CD4-positive, CD25-positive, alpha-beta regulatory T cell (primary cell): ENCODE data around the gene TIMM22. TPM values are rescaled to one million over a fixed set of nuclear protein-coding genes. Genes with fewer than 3 reads are reported as not detected.
A peak's percentile ranks its signal among the peaks of the same experiment; 100 is the strongest.

ENCODE experiments used
- ATAC-seq, 2 donors: fragments of 150-1000 bp; cut with Tn5 transposase; one replicate each; pipeline ENCODE4 v1.10.0; 2021; ENCODE audit warnings: low read depth in 2 of 2, moderate number of reproducible peaks in 2 of 2, moderate library complexity in 1 of 2
- DNase-seq, 3 donors: peaks; one replicate each; pipeline versions ENCODE4 v3.0.0 to v3.0.0-alpha.2; 2012 to 2022; ENCODE audit warnings: mixed read lengths in 1 of 3
- H3K27ac ChIP-seq: one replicate; pipeline ENCODE4 v1.7.0; 2013; ENCODE audit warnings: mild to moderate bottlenecking, low read length; ENCODE audit not compliant: insufficient read depth, poor library complexity, severe bottlenecking
- H3K27me3 ChIP-seq: one replicate; pipeline ENCODE4 v1.7.0; 2013; ENCODE audit warnings: low read length; ENCODE audit not compliant: control insufficient read depth, insufficient read depth
- H3K36me3 ChIP-seq: one replicate; pipeline ENCODE4 v1.7.0; 2013; ENCODE audit warnings: mild to moderate bottlenecking, low read length, moderate library complexity; ENCODE audit not compliant: control insufficient read depth, insufficient read depth
- H3K4me1 ChIP-seq: 2 replicates; pipeline ENCODE4 v1.7.0; 2013; ENCODE audit warnings: mild to moderate bottlenecking, low read length; ENCODE audit not compliant: insufficient read depth, control insufficient read depth, poor library complexity, severe bottlenecking
- H3K4me3 ChIP-seq: one replicate; pipeline ENCODE4 v1.7.0; 2013; ENCODE audit warnings: low read depth, mild to moderate bottlenecking, low read length, moderate library complexity
- H3K9me3 ChIP-seq, 2 experiments: 1 replicate in 1 of 2; 2 replicates in 1 of 2; pipeline ENCODE4 v1.7.0; 2013; ENCODE audit warnings: low read length in 2 of 2, mild to moderate bottlenecking in 1 of 2, moderate library complexity in 1 of 2; ENCODE audit not compliant: control insufficient read depth in 2 of 2
- H3K27ac Mint-ChIP-seq, 3 donors: one replicate each; pipeline ENCODE4 v1.8.0; 2020 to 2022; ENCODE audit warnings: mild to moderate bottlenecking in 3 of 3, mixed read lengths in 3 of 3, moderate library complexity in 2 of 3
- H3K27me3 Mint-ChIP-seq: one replicate; pipeline ENCODE4 v1.8.0; 2022; ENCODE audit warnings: mild to moderate bottlenecking, mixed read lengths
- H3K36me3 Mint-ChIP-seq: one replicate; pipeline ENCODE4 v1.8.0; 2020; ENCODE audit warnings: mixed read lengths
- H3K4me1 Mint-ChIP-seq, 4 donors: one replicate each; pipeline ENCODE4 v1.8.0; 2020 to 2022; ENCODE audit warnings: mixed read lengths in 4 of 4, mild to moderate bottlenecking in 1 of 4
- H3K4me3 Mint-ChIP-seq, 4 donors: one replicate each; pipeline ENCODE4 v1.8.0; 2020 to 2022; ENCODE audit warnings: mild to moderate bottlenecking in 4 of 4, mixed read lengths in 4 of 4, moderate library complexity in 3 of 4
- H3K9me3 Mint-ChIP-seq, 7 donors: one replicate each; pipeline ENCODE4 v1.8.0; 2020 to 2022; ENCODE audit warnings: mixed read lengths in 7 of 7, mild to moderate bottlenecking in 3 of 7, moderate library complexity in 2 of 7
- polyA plus RNA-seq, 4 donors: library from polyadenylated mRNA; unstranded; fragments of 300-500 nt; fragmentation: Illumina TruSeq; gene quantifications; one replicate each; pipeline ENCODE4 v1.2.3, GENCODE V29; 2021
- total RNA-seq: library from RNA; stranded (reverse); gene quantifications from one replicate; pipeline ENCODE4 v1.2.3, GENCODE V29; 2022

Gene TIMM22
- total and polyA plus RNA-seq, 5 donors from 2014 or later = 9.2 to 28.4 (median 24.4) TPM

GRCh38 chr17:975371-975915 is 21.5 kb upstream of the TIMM22 start:
- peaks cover 24% of the 10 kb centered on the region for H3K27me3 ChIP-seq
- no peak for DNase-seq
- Mint-ChIP-seq H3K4me1 (peaks cover 2 to 14% (median 7%) of the 10 kb centered on the region in 4 donors), H3K9me3 (peaks cover 0 to 1% (median 0%) of the 10 kb centered on the region in 7 donors), H3K27ac (no peak overlapping the region), H3K36me3 (no peaks in the 10 kb centered on the region), H3K27me3 (peaks cover 46% of the 10 kb centered on the region), H3K4me3 (no peak overlapping the region)
- H3K9me3 ChIP-seq = no peaks in the 10 kb centered on the region
- peaks cover 15% of the 10 kb centered on the region for H3K4me1 ChIP-seq
- no peaks in the 10 kb centered on the region for H3K36me3 ChIP-seq
- no peak for ATAC-seq
- H3K27ac ChIP-seq = no peak overlapping the region
- H3K4me3 ChIP-seq = no peak overlapping the region

DNA sequence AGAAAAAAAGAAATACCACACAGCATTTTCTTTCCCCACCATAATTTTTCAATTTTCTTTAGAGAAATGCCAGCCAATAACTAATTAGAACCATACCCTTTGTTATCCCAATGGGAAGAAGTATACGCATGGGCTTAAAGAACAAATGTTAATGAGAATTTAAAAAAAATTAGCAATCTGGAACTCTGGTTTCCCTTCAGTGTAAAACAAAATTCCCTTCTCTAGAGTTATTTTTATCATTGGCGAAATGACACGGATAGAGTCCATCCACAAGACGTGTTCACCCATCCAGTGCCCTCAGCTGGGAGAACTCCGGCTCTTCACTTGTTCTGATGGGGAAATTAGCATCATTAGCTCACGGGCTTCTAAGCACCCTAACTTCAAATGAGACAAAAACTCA is 20.6 kb upstream of the TIMM22 start:
- H3K9me3 Mint-ChIP-seq = peaks cover 0 to 1% (median 0%) of the 10 kb centered on the region in 7 donors
- DNase-seq = no peak
- Histone ChIP-seq H3K9me3 (no peaks in the 10 kb centered on the region), H3K27me3 (peaks cover 22% of the 10 kb centered on the region), H3K4me1 (peaks cover 23% of the 10 kb centered on the region), H3K27ac (no peak overlapping the region), H3K4me3 (no peak overlapping the region), H3K36me3 (no peaks in the 10 kb centered on the region)
- peaks cover 43% of the 10 kb centered on the region for H3K27me3 Mint-ChIP-seq
- peaks cover 7 to 21% (median 12%) of the 10 kb centered on the region in 4 donors for H3K4me1 Mint-ChIP-seq
- H3K4me3 Mint-ChIP-seq = peak overlapping the region in 2 of 4 donors; percentile 3 to 69
- H3K27ac Mint-ChIP-seq = no peak overlapping the region
- no peak for ATAC-seq
- no peaks in the 10 kb centered on the region for H3K36me3 Mint-ChIP-seq

GRCh38 chr17:977166-977565 is 19.8 kb upstream of the TIMM22 start:
- Mint-ChIP-seq H3K36me3 (no peaks in the 10 kb centered on the region), H3K27ac (no peak overlapping the region), H3K4me3 (peak overlapping the region in 2 of 4 donors; percentile 84 to 89), H3K27me3 (peaks cover 43% of the 10 kb centered on the region), H3K9me3 (peaks cover 0 to 1% (median 0%) of the 10 kb centered on the region in 7 donors), H3K4me1 (peaks cover 7 to 21% (median 13%) of the 10 kb centered on the region in 4 donors)
- Histone ChIP-seq H3K4me3 (no peak overlapping the region), H3K36me3 (no peaks in the 10 kb centered on the region), H3K27me3 (peaks cover 22% of the 10 kb centered on the region), H3K27ac (no peak overlapping the region), H3K4me1 (peaks cover 24% of the 10 kb centered on the region), H3K9me3 (no peaks in the 10 kb centered on the region)
- DNase-seq = no peak
- ATAC-seq = no peak

DNA sequence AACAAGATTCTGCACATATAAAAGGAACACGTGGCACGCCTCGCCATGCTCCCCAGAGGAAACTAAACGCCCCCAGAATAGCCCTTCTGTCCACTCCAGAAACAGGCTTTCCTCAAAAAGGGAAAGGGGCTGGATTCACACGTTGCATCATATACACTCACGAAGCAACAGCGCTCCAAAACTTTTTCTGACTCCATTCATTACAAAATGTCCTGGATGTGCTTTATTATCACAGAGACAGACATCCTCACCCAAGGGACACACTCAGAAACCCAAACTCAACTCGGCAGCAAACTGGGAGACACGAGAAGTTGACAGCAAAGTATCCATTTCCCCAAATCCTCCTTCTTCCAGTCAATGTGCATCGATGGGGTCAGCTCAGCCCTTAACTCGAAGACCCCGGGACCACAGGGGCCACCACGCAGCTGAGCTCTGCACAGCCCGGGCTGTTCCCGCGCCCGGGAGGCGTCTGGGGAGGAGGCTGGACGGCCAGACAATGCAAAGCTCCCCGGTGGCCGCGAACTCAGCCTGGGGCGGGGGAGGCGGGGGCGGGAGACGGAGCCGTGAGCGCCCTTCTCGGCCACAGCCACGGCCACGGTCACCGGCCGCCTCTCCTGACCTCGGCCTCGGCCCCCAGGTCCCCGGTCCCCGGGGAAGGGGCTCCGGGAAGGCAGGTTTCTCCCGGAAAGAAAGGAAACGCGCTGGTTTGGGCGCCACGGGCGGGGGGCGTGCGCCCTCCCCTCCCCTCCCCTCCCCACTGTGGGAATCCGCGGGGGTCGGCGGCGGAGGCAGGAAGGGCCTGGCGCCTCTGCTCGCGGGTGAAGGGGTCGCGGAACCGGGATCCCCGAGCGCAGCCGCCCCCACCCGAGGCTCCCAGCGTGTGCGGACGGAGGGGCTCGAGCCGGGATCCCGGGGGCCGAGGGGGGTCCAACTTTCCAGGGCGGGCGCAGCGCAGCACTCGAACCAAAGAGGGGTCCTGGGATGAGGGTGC is 18.5 kb upstream of the TIMM22 start:
- Histone ChIP-seq H3K27ac (no peak overlapping the region), H3K27me3 (peaks cover 22% of the 10 kb centered on the region), H3K4me3 (no peak overlapping the region), H3K9me3 (no peaks in the 10 kb centered on the region), H3K36me3 (no peaks in the 10 kb centered on the region), H3K4me1 (peaks cover 24% of the 10 kb centered on the region)
- DNase-seq (no peak), ATAC-seq (no peak)
- Mint-ChIP-seq H3K36me3 (no peaks in the 10 kb centered on the region), H3K27me3 (peaks cover 43% of the 10 kb centered on the region), H3K9me3 (peaks cover 0 to 1% (median 0%) of the 10 kb centered on the region in 7 donors), H3K4me3 (peak overlapping the region; percentile 83 to 91 (median 88)), H3K4me1 (peaks cover 7 to 21% (median 13%) of the 10 kb centered on the region in 4 donors), H3K27ac (peak overlapping the region in 1 of 3 donors; percentile 32)

DNA sequence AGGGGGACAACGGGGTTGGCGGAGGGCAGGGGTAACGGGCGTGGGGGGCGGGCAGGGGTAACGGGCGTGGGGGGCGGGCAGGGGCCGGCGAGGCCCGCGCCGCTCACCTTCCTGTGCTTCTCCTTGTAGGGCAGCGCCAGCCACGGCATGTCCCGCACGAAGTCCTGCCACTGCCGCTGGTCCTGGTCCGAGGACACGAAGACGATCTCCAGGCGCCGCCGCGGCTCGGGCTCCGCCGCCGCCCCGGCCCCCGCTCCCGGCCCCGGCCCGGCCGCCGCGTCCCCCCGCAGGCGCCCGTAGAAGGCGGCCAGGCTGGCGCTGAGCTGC is 17.8 kb upstream of the TIMM22 start:
- H3K4me1 ChIP-seq = peaks cover 24% of the 10 kb centered on the region
- Mint-ChIP-seq H3K4me1 (peaks cover 7 to 21% (median 13%) of the 10 kb centered on the region in 4 donors), H3K27me3 (peaks cover 42% of the 10 kb centered on the region), H3K4me3 (no peak overlapping the region), H3K27ac (no peak overlapping the region), H3K9me3 (peaks cover 0 to 2% (median 0%) of the 10 kb centered on the region in 7 donors), H3K36me3 (no peaks in the 10 kb centered on the region)
- H3K9me3 ChIP-seq = no peaks in the 10 kb centered on the region
- H3K4me3 ChIP-seq = no peak overlapping the region
- no peak overlapping the region for H3K27ac ChIP-seq
- peaks cover 22% of the 10 kb centered on the region for H3K27me3 ChIP-seq
- DNase-seq = no peak
- no peaks in the 10 kb centered on the region for H3K36me3 ChIP-seq
- no peak for ATAC-seq

DNA sequence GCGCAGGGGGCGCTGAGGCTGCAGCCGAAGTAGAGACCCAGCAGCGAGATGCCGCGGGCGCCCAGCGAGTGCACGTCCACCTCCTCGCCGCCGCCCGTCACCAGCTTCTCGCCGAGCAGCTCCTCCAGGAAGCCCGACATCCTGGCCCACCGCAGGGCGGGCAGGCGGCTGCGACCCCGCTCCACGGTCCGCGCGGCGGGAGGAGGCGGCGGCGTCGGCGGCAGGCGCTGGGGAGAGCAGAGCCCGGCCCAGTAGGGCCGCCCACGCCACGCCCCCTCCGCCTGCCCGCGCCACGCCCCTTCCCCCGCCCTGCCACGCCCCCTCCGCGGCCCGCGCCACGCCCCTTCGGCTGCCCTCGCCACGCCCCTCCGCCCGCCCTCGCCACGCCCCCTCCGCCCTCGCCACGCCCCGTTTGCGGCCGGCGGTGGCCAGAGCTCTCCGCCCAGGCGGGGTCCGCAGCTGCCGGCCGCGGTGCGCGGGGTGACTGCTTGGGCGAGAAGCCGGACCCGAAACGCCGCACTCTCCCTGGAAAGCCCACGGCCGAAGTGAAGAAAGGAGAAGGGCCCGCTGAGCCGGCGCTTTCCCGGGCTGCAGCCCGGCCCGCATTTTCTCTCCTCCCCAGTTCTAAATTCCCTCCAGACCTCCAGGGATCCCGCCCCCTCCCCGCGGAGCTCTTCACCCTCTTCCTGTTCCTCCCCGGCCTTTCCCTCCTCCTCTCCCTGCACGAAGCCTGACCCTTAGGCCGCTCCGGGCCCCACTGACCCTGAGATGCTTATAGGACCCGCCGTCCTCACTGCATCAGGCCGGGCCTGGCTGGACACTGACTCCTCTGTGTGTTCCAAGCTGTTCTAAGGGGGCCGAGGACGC is 17.2 kb upstream of the TIMM22 start, which contains the start of gene NXN:
Gene NXN, minus strand, starts transcription at position 238 of the 867 bp plus-strand sequence.
- peak; percentile 84 to 86 for ATAC-seq
- Mint-ChIP-seq H3K9me3 (peaks cover 0 to 2% (median 0%) of the 10 kb centered on the region in 7 donors), H3K27me3 (peaks cover 36% of the 10 kb centered on the region), H3K4me1 (peaks cover 7 to 21% (median 13%) of the 10 kb centered on the region in 4 donors), H3K4me3 (peak within 1 kb of the TSS; percentile 79 to 96 (median 87)), H3K27ac (peak within 1 kb of the TSS in 2 of 3 donors; percentile 31 to 85), H3K36me3 (no peaks in the 10 kb centered on the region)
- DNase-seq = peak; percentile 65 to 84 (median 82)
- Histone ChIP-seq H3K27me3 (peaks cover 19% of the 10 kb centered on the region), H3K4me1 (peaks cover 24% of the 10 kb centered on the region), H3K27ac (peak within 1 kb of the TSS; percentile 41), H3K36me3 (no peaks in the 10 kb centered on the region), H3K4me3 (no peak within 1 kb of the TSS), H3K9me3 (no peaks in the 10 kb centered on the region)
